ENCODE data around the gene NECTIN1.

Gene NECTIN1

GRCh38 chr11:119706029-119706428 is 23.0 kb downstream of the NECTIN1 start:
- Histone ChIP-seq H3K9me3 (ENCODE audit: insufficient read depth, low read length) (no peaks in the 10 kb centered on the region), H4K20me1 (ENCODE audit: insufficient read depth, low read length) (peaks cover 96% of the 10 kb centered on the region), H3K9ac (ENCODE audit: low read length) (no peak overlapping the region), H2AFZ (ENCODE audit: low read depth, low read length) (no peak overlapping the region), H3K27ac (ENCODE audit: low read length) (no peak overlapping the region), H3K4me2 (ENCODE audit: low read length) (no peak overlapping the region), H3K79me2 (ENCODE audit: low read length) (peaks cover 99% of the 10 kb centered on the region), H3K27me3 (ENCODE audit: low read depth, low read length) (no peaks in the 10 kb centered on the region), H3K4me3 (ENCODE audit: low read length) (no peak overlapping the region), H3K4me1 (ENCODE audit: low read length) (no peaks in the 10 kb centered on the region; the same call in 1 of the 2 replicates), H3K36me3 (replicated peaks; ENCODE audit: low read depth, low read length) (peaks cover 23% of the 10 kb centered on the region)
- TF ChIP-seq EZH2phosphoT487 (IDR thresholded peaks at IDR 0.05; ENCODE audit: low read depth) (no peak), CTCF (IDR thresholded peaks at IDR 0.05; ENCODE audit: low read depth, low read length) (no peak)

GRCh38 chr11:119705362-119705761 is 23.6 kb downstream of the NECTIN1 start:
- H3K9ac ChIP-seq (ENCODE audit: low read length), result no peak overlapping the region
- no peak overlapping the region for H3K4me3 ChIP-seq (ENCODE audit: low read length)
- H3K9me3 ChIP-seq (ENCODE audit: insufficient read depth, low read length), result no peaks in the 10 kb centered on the region
- H3K36me3 ChIP-seq (replicated peaks; ENCODE audit: low read depth, low read length), result peaks cover 19% of the 10 kb centered on the region
- H3K27me3 ChIP-seq (ENCODE audit: low read depth, low read length), result no peaks in the 10 kb centered on the region
- H3K4me2 ChIP-seq (ENCODE audit: low read length), result no peak overlapping the region
- no peak overlapping the region for H3K27ac ChIP-seq (ENCODE audit: low read length)
- no peak overlapping the region for H2AFZ ChIP-seq (ENCODE audit: low read depth, low read length)
- H3K79me2 ChIP-seq (ENCODE audit: low read length), result peaks cover 100% of the 10 kb centered on the region
- TF ChIP-seq EZH2phosphoT487 (IDR thresholded peaks at IDR 0.05; ENCODE audit: low read depth) (no peak), CTCF (IDR thresholded peaks at IDR 0.05; ENCODE audit: low read depth, low read length) (no peak)
- H4K20me1 ChIP-seq (ENCODE audit: insufficient read depth, low read length), result peaks cover 97% of the 10 kb centered on the region
- H3K4me1 ChIP-seq (ENCODE audit: low read length), result no peaks in the 10 kb centered on the region; the same call in 1 of the 2 replicates

- TF ChIP-seq CTCF (IDR thresholded peaks at IDR 0.05; ENCODE audit: low read depth, low read length), result no peak
- no peak for TF ChIP-seq EZH2phosphoT487 (IDR thresholded peaks at IDR 0.05; ENCODE audit: low read depth)
Measured at GRCh38 chr11:119704849-119705248, 24.2 kb downstream of the NECTIN1 start.

GRCh38 chr11:119701591-119702549 is 27.1 kb downstream of the NECTIN1 start:
- Histone ChIP-seq H3K9me3 (ENCODE audit: insufficient read depth, low read length) (no peaks in the 10 kb centered on the region), H3K79me2 (ENCODE audit: low read length) (peaks cover 100% of the 10 kb centered on the region), H3K36me3 (replicated peaks; ENCODE audit: low read depth, low read length) (peaks cover 20% of the 10 kb centered on the region), H4K20me1 (ENCODE audit: insufficient read depth, low read length) (peaks cover 88% of the 10 kb centered on the region), H3K4me3 (ENCODE audit: low read length) (no peak overlapping the region), H3K9ac (ENCODE audit: low read length) (no peak overlapping the region), H3K27ac (ENCODE audit: low read length) (no peak overlapping the region), H2AFZ (ENCODE audit: low read depth, low read length) (no peak overlapping the region), H3K27me3 (ENCODE audit: low read depth, low read length) (no peaks in the 10 kb centered on the region), H3K4me2 (ENCODE audit: low read length) (no peak overlapping the region), H3K4me1 (ENCODE audit: low read length) (peaks cover 7% of the 10 kb centered on the region; the same call in 1 of the 2 replicates)
- no peak for TF ChIP-seq EZH2phosphoT487 (IDR thresholded peaks at IDR 0.05; ENCODE audit: low read depth)
- TF ChIP-seq CTCF (IDR thresholded peaks at IDR 0.05; ENCODE audit: low read depth, low read length), result no peak

More at GRCh38 chr11:119704849-119705248, 24.2 kb downstream of the NECTIN1 start:
- Histone ChIP-seq H3K9me3 (ENCODE audit: insufficient read depth, low read length) (no peaks in the 10 kb centered on the region), H3K9ac (ENCODE audit: low read length) (no peak overlapping the region), H3K79me2 (ENCODE audit: low read length) (peaks cover 100% of the 10 kb centered on the region), H2AFZ (ENCODE audit: low read depth, low read length) (no peak overlapping the region), H4K20me1 (ENCODE audit: insufficient read depth, low read length) (peaks cover 97% of the 10 kb centered on the region), H3K4me3 (ENCODE audit: low read length) (no peak overlapping the region), H3K27me3 (ENCODE audit: low read depth, low read length) (no peaks in the 10 kb centered on the region), H3K27ac (ENCODE audit: low read length) (no peak overlapping the region), H3K4me2 (ENCODE audit: low read length) (no peak overlapping the region), H3K4me1 (ENCODE audit: low read length) (no peaks in the 10 kb centered on the region; the same call in 1 of the 2 replicates), H3K36me3 (replicated peaks; ENCODE audit: low read depth, low read length) (peaks cover 18% of the 10 kb centered on the region)
